HCT116 (cell line): Measurements from ENCODE around the gene KLK12. TPM values are rescaled to one million over a fixed set of nuclear protein-coding genes. Genes with fewer than 3 reads are reported as not detected.

Experiments used
- ATAC-seq: fragments of 200-7000 bp; cut with Tn5 transposase; 2 replicates; pipeline ENCODE4 v1.9.1; 2020; ENCODE audit warnings: mild to moderate bottlenecking, moderate library complexity
- BruUV-seq: library from RNA; stranded (reverse); fragments of 400-500 nt; replicated peaks from 2 replicates; lab custom pipeline; 2021; lab: Mats Ljungman, UMichigan
- CTCF ChIA-PET: fragments of 300-600 bp; sonication (Branson Sonifier 250); formaldehyde crosslinking; loops from one replicate; lab custom pipeline; 2021; ENCODE audit warnings: antibody characterized with exemption; lab: Charles Lee
- POLR2A ChIA-PET: fragments of 300-600, 350-600 bp; sonication (Branson Sonifier 250); formaldehyde crosslinking; loops from one replicate; lab custom pipeline; 2021; ENCODE audit warnings: antibody characterized with exemption; lab: Charles Lee
- RAD21 ChIA-PET, 2 experiments: fragments of 300-600 bp; sonication (Branson Sonifier 250); formaldehyde crosslinking; loops; one replicate each; lab custom pipeline; 2023; ENCODE audit warnings: low total read pairs in 2 of 2; ENCODE audit not compliant: uncharacterized antibody in 2 of 2, unreplicated experiment in 2 of 2, low non-redundant PET in 1 of 2; lab: Charles Lee
- DNase-seq: peaks from one replicate; pipeline ENCODE4 v3.0.0-alpha.2; 2010; ENCODE audit warnings: low read depth, low spot score
- H2AFZ ChIP-seq: fragments of 200-600 bp; shearing (Covaris generic), sonication (generic); 2 replicates; pipeline ENCODE4 v1.6.1; 2017; ENCODE audit warnings: low read depth, mixed run types, mixed read lengths, antibody characterized with exemption, low read length; ENCODE audit not compliant: poor library complexity, severe bottlenecking
- H3K27ac ChIP-seq: 2 replicates; pipeline ENCODE4 v1.5.1; 2012; ENCODE audit warnings: low read depth, low read length
- H3K27me3 ChIP-seq: fragments of 200-600 bp; sonication (generic); 2 replicates; pipeline ENCODE4 v1.6.1; 2016; ENCODE audit warnings: mixed run types, low read length, mixed read lengths; ENCODE audit not compliant: insufficient read depth
- H3K36me3 ChIP-seq, 2 experiments: fragments of 200-500 bp in 1 of 2; fragments of 200-600 bp in 1 of 2; sonication (Bioruptor generic) in 1 of 2; sonication (generic) in 1 of 2; 2 replicates each; pipeline versions ENCODE4 v1.5.1 to v1.6.1; 2014 to 2016; ENCODE audit warnings: low read length in 2 of 2, inconsistent platforms in 1 of 2, mixed read lengths in 1 of 2, mixed run types in 1 of 2; ENCODE audit not compliant: insufficient read depth in 2 of 2, control insufficient read depth in 1 of 2
- H3K4me1 ChIP-seq, 2 experiments: fragments of 200-600 bp in 1 of 2; sonication (generic) in 1 of 2; 2 replicates each; pipeline versions ENCODE4 v1.5.1 to v1.6.1; 2012 to 2017; ENCODE audit warnings: low read length in 2 of 2, inconsistent platforms in 1 of 2, mild to moderate bottlenecking in 1 of 2, mixed read lengths in 1 of 2, mixed run types in 1 of 2, moderate library complexity in 1 of 2; ENCODE audit not compliant: insufficient read depth in 2 of 2, control insufficient read depth in 1 of 2
- H3K4me2 ChIP-seq: fragments of 200-600 bp; sonication (generic); 2 replicates; pipeline ENCODE4 v1.6.1; 2017; ENCODE audit warnings: mixed run types, low read length, mixed read lengths
- H3K4me3 ChIP-seq, 2 experiments: fragments of 200-600 bp in 1 of 2; sonication (generic) in 1 of 2; replicated peaks in 1 of 2; 2 replicates each; pipeline ENCODE4 v1.5.1; 2011 to 2016; ENCODE audit warnings: low read length in 2 of 2, control low read depth in 1 of 2, low read depth in 1 of 2, mild to moderate bottlenecking in 1 of 2, mixed read lengths in 1 of 2, mixed run types in 1 of 2
- H3K79me2 ChIP-seq: fragments of 200-600 bp; sonication (generic); 2 replicates; pipeline ENCODE4 v1.6.1; 2017; ENCODE audit warnings: mild to moderate bottlenecking, mixed run types, low read length, moderate library complexity, mixed read lengths; ENCODE audit not compliant: insufficient read depth
- H3K9ac ChIP-seq: fragments of 200-600 bp; sonication (generic); 2 replicates; pipeline ENCODE4 v1.6.1; 2016; ENCODE audit warnings: low read length, mixed read lengths
- H3K9me2 ChIP-seq: fragments of 200-600 bp; sonication (generic), shearing (Covaris generic); 2 replicates; pipeline ENCODE4 v1.6.1; 2017; ENCODE audit warnings: mixed run types, mild to moderate bottlenecking, moderate library complexity; ENCODE audit not compliant: insufficient read depth
- H3K9me3 ChIP-seq, 2 experiments: fragments of 200-500 bp in 1 of 2; fragments of 200-600 bp in 1 of 2; sonication (Bioruptor generic) in 1 of 2; sonication (generic) in 1 of 2; 2 replicates each; pipeline ENCODE4 v1.6.1; 2014 to 2017; ENCODE audit warnings: low read length in 2 of 2, mixed read lengths in 2 of 2, inconsistent platforms in 1 of 2, low read depth in 1 of 2, mild to moderate bottlenecking in 1 of 2, mixed run types in 1 of 2, moderate library complexity in 1 of 2; ENCODE audit not compliant: control insufficient read depth in 1 of 2, insufficient read depth in 1 of 2
- H4K20me1 ChIP-seq: fragments of 200-600 bp; sonication (generic), shearing (Covaris generic); 2 replicates; pipeline ENCODE4 v1.6.1; 2017; ENCODE audit warnings: mixed run types, mild to moderate bottlenecking, moderate library complexity; ENCODE audit not compliant: insufficient read depth
- CBX3 ChIP-seq: IDR thresholded peaks from 2 replicates; pipeline ENCODE4 v1.6.1; 2012; ENCODE audit warnings: low read depth
- CEBPB ChIP-seq: IDR thresholded peaks from 2 replicates; pipeline ENCODE4 v1.6.1; 2012; ENCODE audit warnings: low read depth
- EGR1 ChIP-seq: IDR thresholded peaks from 2 replicates; pipeline ENCODE4 v1.6.1; 2012; ENCODE audit warnings: low read depth
- ELF1 ChIP-seq: IDR thresholded peaks from 2 replicates; pipeline ENCODE4 v1.6.1; 2012; ENCODE audit warnings: low read depth, borderline replicate concordance
- JUND ChIP-seq: IDR thresholded peaks from 2 replicates; pipeline ENCODE4 v1.6.1; 2012
- POLR2A ChIP-seq: IDR thresholded peaks from 2 replicates; pipeline ENCODE4 v1.7.0; 2011; ENCODE audit warnings: borderline replicate concordance; ENCODE audit not compliant: insufficient read depth, insufficient read length; ENCODE audit errors: extremely low read depth
- POLR2AphosphoS5 ChIP-seq: IDR thresholded peaks from 2 replicates; pipeline ENCODE4 v1.6.1; 2011; ENCODE audit warnings: mild to moderate bottlenecking, low read depth, low read length, moderate library complexity
- RAD21 ChIP-seq: IDR thresholded peaks from 2 replicates; pipeline ENCODE4 v1.6.1; 2012; ENCODE audit warnings: low read depth, mild to moderate bottlenecking
- REST ChIP-seq: IDR thresholded peaks from 2 replicates; pipeline ENCODE4 v1.6.1; 2012; ENCODE audit warnings: low read depth
- TCF7L2 ChIP-seq: IDR thresholded peaks from 2 replicates; pipeline ENCODE4 v1.7.0; 2011; ENCODE audit warnings: borderline replicate concordance, inconsistent platforms; ENCODE audit not compliant: insufficient read depth, insufficient read length; ENCODE audit errors: extremely low read depth
- YY1 ChIP-seq: IDR thresholded peaks from 2 replicates; pipeline ENCODE4 v1.6.1; 2011; ENCODE audit warnings: low read length, low read depth, moderate library complexity, mild to moderate bottlenecking; ENCODE audit not compliant: insufficient replicate concordance; ENCODE audit errors: extremely low read depth
- ZFX ChIP-seq: fragments of 450-650 bp; IDR thresholded peaks from 2 replicates; pipeline ENCODE4 v1.6.1; 2017
- ZNF274 ChIP-seq: fragments of 200-500 bp; sonication (Bioruptor generic); IDR thresholded peaks from 2 replicates; pipeline ENCODE4 v1.6.1; 2014; ENCODE audit warnings: mild to moderate bottlenecking, low read depth, low read length, inconsistent platforms
- intact Hi-C: fragments of 100-400 bp; cut with micrococcal nuclease; formaldehyde crosslinking; loops from 2 replicates; pipeline ENCODE4 v1.10.0; 2022
- total RNA-seq: library from RNA; stranded (reverse); gene quantifications from one replicate; pipeline ENCODE4 v1.2.1, GENCODE V29; 2021; ENCODE audit not compliant: unreplicated experiment

Gene KLK12
- total RNA-seq, 1 experiment from 2014 or later: not detected

DNA sequence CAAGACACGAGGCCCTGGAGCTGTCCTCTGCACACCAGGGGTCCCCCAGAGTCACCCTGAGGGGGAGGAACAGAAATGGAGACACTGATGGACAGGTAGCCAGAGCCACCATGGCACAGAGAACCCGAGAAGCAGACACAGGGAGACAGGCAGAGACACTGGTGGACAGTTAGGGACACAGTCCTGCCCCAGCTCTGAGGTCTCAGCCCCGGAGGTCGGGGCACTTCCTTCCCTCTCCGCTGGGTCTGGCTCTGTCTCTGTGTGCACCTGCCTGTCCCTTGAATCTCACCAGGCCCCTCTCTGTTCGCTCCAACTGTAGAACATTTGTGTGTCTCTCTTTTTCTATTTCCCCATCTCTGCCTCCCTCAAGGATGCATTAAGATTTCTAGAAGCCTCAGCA, 43.3 kb upstream of the KLK12 start:
- no peak for ATAC-seq
- CTCF ChIA-PET: no interaction called here
- H3K9me2 ChIP-seq: no peaks in the 10 kb centered on the region

More for the DNA sequence above, 43.3 kb upstream of the KLK12 start:
- Histone ChIP-seq H2AFZ (no peak overlapping the region), H3K79me2 (no peaks in the 10 kb centered on the region), H3K36me3 (no peaks in the 10 kb centered on the region), H3K4me1 (no peaks in the 10 kb centered on the region), H3K9ac (no peak overlapping the region), H4K20me1 (no peaks in the 10 kb centered on the region), H3K27ac (no peak overlapping the region), H3K4me2 (no peak overlapping the region), H3K9me3 (no peaks in the 10 kb centered on the region), H3K27me3 (no peaks in the 10 kb centered on the region), H3K4me3 (no peak overlapping the region)
- intact Hi-C loops: no loop called here
- no peak for DNase-seq
- ChIA-PET RAD21 (no interaction called here), POLR2A (no interaction called here)
- TF ChIP-seq CEBPB (no peak), ELF1 (no peak), CBX3 (no peak), TCF7L2 (no peak), REST (no peak), JUND (no peak), POLR2A (no peak), EGR1 (no peak), POLR2AphosphoS5 (no peak), ZNF274 (no peak), RAD21 (no peak), ZFX (no peak), YY1 (no peak)
- no TSS peak for BruUV-seq
